Right lobe of liver (tissue), 4 donors: ENCODE results near the gene NUP210.

Experiments
- POLR2A ChIP-seq: fragments of 450-650 bp; IDR thresholded peaks from one replicate; pipeline ENCODE4 v1.6.1; 2017; ENCODE audit warnings: antibody characterized with exemption, mild to moderate bottlenecking
- TF ChIP-seq, protein P1 (sequence below), 4 donors: fragments of 200-600 bp in 3 of 4; fragments of 450-650 bp in 1 of 4; IDR thresholded peaks; one replicate each; pipeline versions ENCODE4 v1.5.1 to v1.8.0; 2016 to 2022; ENCODE audit warnings: antibody characterized with exemption in 4 of 4, mild to moderate bottlenecking in 2 of 4
- donor health status: DM: no; HTN: no; CAD: no.
- donor health status: DM: no; HTN: no; CAD: no.
- donor health status: DM: no; HTN: yes; CAD: no.

DNA sequence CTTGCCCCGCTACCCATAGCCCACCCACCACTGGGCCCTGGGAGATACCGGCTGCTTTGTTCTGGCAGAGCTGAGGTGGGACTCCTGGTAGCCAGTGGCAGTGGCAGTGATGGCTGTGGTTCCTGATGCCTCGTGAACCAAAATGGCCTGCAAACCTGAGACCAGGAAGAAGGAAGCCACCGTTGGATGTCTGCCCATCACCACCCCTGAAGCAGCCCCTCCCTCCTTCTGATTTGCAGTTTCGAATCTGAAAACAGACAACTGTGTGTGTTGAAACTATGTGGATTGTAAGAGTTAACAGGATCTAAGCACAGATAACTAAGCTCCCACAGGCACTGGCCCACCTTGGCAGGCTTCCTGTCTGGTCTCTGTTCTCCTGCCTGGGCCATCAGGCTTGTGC is 66.6 kb downstream of the NUP210 start:
- TF ChIP-seq, protein P1, sequence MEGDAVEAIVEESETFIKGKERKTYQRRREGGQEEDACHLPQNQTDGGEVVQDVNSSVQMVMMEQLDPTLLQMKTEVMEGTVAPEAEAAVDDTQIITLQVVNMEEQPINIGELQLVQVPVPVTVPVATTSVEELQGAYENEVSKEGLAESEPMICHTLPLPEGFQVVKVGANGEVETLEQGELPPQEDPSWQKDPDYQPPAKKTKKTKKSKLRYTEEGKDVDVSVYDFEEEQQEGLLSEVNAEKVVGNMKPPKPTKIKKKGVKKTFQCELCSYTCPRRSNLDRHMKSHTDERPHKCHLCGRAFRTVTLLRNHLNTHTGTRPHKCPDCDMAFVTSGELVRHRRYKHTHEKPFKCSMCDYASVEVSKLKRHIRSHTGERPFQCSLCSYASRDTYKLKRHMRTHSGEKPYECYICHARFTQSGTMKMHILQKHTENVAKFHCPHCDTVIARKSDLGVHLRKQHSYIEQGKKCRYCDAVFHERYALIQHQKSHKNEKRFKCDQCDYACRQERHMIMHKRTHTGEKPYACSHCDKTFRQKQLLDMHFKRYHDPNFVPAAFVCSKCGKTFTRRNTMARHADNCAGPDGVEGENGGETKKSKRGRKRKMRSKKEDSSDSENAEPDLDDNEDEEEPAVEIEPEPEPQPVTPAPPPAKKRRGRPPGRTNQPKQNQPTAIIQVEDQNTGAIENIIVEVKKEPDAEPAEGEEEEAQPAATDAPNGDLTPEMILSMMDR (IDR thresholded peaks at IDR 0.05): no peak
- TF ChIP-seq POLR2A: no peak
